A549 treated with dexamethasone at 1 μM for 4 hours (cell line): Measurements from ENCODE around the gene GUCY1A2. TPM values are rescaled to one million over a fixed set of nuclear protein-coding genes. Genes with fewer than 3 reads are reported as not detected.

ENCODE experiments used
- total RNA-seq: library from RNA; stranded (reverse); fragments of 200-300 nt; extraction: Qiagen RNA extraction; gene quantifications from 5 replicates; pipeline ENCODE4 v1.2.3, GENCODE V29; 2022

GUCY1A2 gene
- total RNA-seq, result 0.02 to 0.09 TPM (median 0.05 TPM) in 5 replicates

GRCh38 chr11:107018219-107018901 is at the start of gene GUCY1A2:
GUCY1A2 (minus strand) TSS chr11:107018476; CDS start chr11:107018055, 421 bp downstream.

